Fibroblast of skin of left biceps (primary cell): Measurements from ENCODE around the gene GCNT4.

Experiments used
- DNase-seq, 2 experiments: peaks; one replicate each; pipeline ENCODE4 v3.0.0-alpha.2; 2013; ENCODE audit warnings: low read depth in 2 of 2

Gene GCNT4

GRCh38 chr5:75017971-75018370 lies 34.4 kb downstream of the GCNT4 start:
- DNase-seq: no peak

GRCh38 chr5:75016896-75017295 lies 35.5 kb downstream of the GCNT4 start:
- no peak for DNase-seq

- no peak for DNase-seq
These were observed 39.6 kb downstream of the GCNT4 start for GRCh38 chr5:75012748-75013147.

GRCh38 chr5:75010838-75011237 lies 41.5 kb downstream of the GCNT4 start:
- DNase-seq: no peak

GRCh38 chr5:75009556-75010345 lies 42.6 kb downstream of the GCNT4 start:
- no peak for DNase-seq

- DNase-seq: peak; percentile 39 to 51
These were observed 45.2 kb downstream of the GCNT4 start for GRCh38 chr5:75006865-75007822.

- DNase-seq: no peak
These were observed 46.8 kb downstream of the GCNT4 start for GRCh38 chr5:75005561-75005960.
